Hepatocyte (in vitro differentiated cells): ENCODE measurements around the gene ATP13A2. TPM values are rescaled to one million over a fixed set of nuclear protein-coding genes. Genes with fewer than 3 reads are reported as not detected.

ENCODE experiments used
- DNase-seq: peaks from one replicate; pipeline ENCODE4 v3.0.0-alpha.2; 2016; ENCODE audit warnings: low spot score
- H2AFZ ChIP-seq: fragments of 200-600 bp; sonication (generic); 2 replicates; pipeline ENCODE4 v1.6.0; 2016; ENCODE audit warnings: antibody characterized with exemption, mild to moderate bottlenecking
- H3K27ac ChIP-seq: fragments of 200-600 bp; sonication (generic); 2 replicates; pipeline ENCODE4 v1.5.1; 2016; ENCODE audit warnings: mild to moderate bottlenecking
- H3K27me3 ChIP-seq: fragments of 200-600 bp; sonication (generic); 2 replicates; pipeline ENCODE4 v1.6.1; 2016
- H3K36me3 ChIP-seq: fragments of 200-600 bp; sonication (generic); replicated peaks from 2 replicates; pipeline ENCODE4 v1.5.1; 2016; ENCODE audit warnings: low read depth; ENCODE audit not compliant: insufficient read depth
- H3K4me1 ChIP-seq: fragments of 200-600 bp; sonication (generic); 2 replicates; pipeline ENCODE4 v1.5.1; 2016; ENCODE audit warnings: mild to moderate bottlenecking, moderate library complexity; ENCODE audit not compliant: insufficient read depth
- H3K4me2 ChIP-seq: fragments of 200-600 bp; sonication (generic); 2 replicates; pipeline ENCODE4 v1.6.0; 2016
- H3K4me3 ChIP-seq: fragments of 200-600 bp; sonication (generic); 2 replicates; pipeline ENCODE4 v1.5.1; 2016; ENCODE audit warnings: mild to moderate bottlenecking
- H3K79me2 ChIP-seq: fragments of 200-600 bp; sonication (generic); 2 replicates; pipeline ENCODE4 v1.6.0; 2017; ENCODE audit warnings: mild to moderate bottlenecking
- H3K9me2 ChIP-seq: fragments of 200-600 bp; sonication (generic); replicated peaks from 2 replicates; pipeline ENCODE4 v1.6.0; 2017; ENCODE audit warnings: mild to moderate bottlenecking; ENCODE audit not compliant: insufficient read depth
- H3K9me3 ChIP-seq: fragments of 200-600 bp; sonication (generic); 2 replicates; pipeline ENCODE4 v1.5.1; 2016; ENCODE audit warnings: low read depth, mild to moderate bottlenecking
- H4K20me1 ChIP-seq: fragments of 200-600 bp; sonication (generic); 2 replicates; pipeline ENCODE4 v1.6.0; 2016; ENCODE audit warnings: mild to moderate bottlenecking; ENCODE audit not compliant: insufficient read depth, poor library complexity, severe bottlenecking
- EZH2 ChIP-seq: fragments of 200-600 bp; sonication (generic); IDR thresholded peaks from 2 replicates; pipeline ENCODE4 v1.6.1; 2016; ENCODE audit warnings: antibody characterized with exemption, mild to moderate bottlenecking, borderline replicate concordance
- EZH2phosphoT487 ChIP-seq: fragments of 200-600 bp; sonication (generic); IDR thresholded peaks from one replicate; pipeline ENCODE4 v1.6.1; 2018; ENCODE audit warnings: antibody characterized with exemption, mild to moderate bottlenecking, low read depth, moderate library complexity; ENCODE audit not compliant: unreplicated experiment, severe bottlenecking
- WGBS: methylation state at CpG from one replicate; pipeline ENCODE4 v1.1.6; 2016; ENCODE audit warnings: low lambda C conversion rate; ENCODE audit errors: missing lambda C conversion rate; 5-methylcytosine and 5-hydroxymethylcytosine counted together
- polyA plus RNA-seq: library from polyadenylated mRNA; unstranded; fragments of >200 nt; fragmentation: Nextera tagmentation; extraction: Ambion mirVana; gene quantifications from 2 replicates; pipeline ENCODE4 v1.2.1, GENCODE V29; 2016
- total RNA-seq: library from RNA; depleted of rRNA; stranded (reverse); fragments of >200 nt; gene quantifications from 2 replicates; pipeline ENCODE4 v1.2.3, GENCODE V29; 2014
- TF ChIP-seq, protein P1 (sequence below): fragments of 200-600 bp; sonication (generic); IDR thresholded peaks from 2 replicates; pipeline ENCODE4 v1.5.1; 2016; ENCODE audit warnings: antibody characterized with exemption, mild to moderate bottlenecking; ENCODE audit not compliant: poor library complexity

The ATP13A2 gene
- total and polyA plus RNA-seq, 2 experiments from 2014 or later = 30.0 to 52.3 TPM

DNA sequence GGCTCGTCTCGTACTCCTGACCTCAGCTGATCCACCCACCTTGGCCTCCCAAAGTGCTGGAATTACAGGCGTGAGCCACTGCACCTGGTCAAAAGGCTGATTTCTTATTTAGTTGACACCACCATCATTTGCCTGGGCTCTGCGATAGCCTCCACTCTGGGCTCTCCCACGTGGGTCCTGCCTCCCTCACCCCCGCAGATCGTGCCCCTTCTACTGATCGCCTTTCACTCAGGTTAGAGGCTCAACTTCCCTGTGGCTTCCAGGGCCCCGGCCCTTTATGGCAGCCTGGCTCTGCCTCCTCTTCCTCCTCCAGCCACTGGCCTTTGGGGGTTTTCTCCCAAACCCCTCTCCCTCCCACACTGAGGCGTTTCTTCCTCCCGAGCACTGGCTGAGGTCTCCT is 28.8 kb downstream of the ATP13A2 start:
- H3K36me3 ChIP-seq = no peaks in the 10 kb centered on the region
- DNase-seq = no peak
- H3K9me3 ChIP-seq = no peaks in the 10 kb centered on the region
- no peaks in the 10 kb centered on the region for H3K9me2 ChIP-seq
- TF ChIP-seq EZH2 (no peak), EZH2phosphoT487 (no peak)
- TF ChIP-seq, protein P1, sequence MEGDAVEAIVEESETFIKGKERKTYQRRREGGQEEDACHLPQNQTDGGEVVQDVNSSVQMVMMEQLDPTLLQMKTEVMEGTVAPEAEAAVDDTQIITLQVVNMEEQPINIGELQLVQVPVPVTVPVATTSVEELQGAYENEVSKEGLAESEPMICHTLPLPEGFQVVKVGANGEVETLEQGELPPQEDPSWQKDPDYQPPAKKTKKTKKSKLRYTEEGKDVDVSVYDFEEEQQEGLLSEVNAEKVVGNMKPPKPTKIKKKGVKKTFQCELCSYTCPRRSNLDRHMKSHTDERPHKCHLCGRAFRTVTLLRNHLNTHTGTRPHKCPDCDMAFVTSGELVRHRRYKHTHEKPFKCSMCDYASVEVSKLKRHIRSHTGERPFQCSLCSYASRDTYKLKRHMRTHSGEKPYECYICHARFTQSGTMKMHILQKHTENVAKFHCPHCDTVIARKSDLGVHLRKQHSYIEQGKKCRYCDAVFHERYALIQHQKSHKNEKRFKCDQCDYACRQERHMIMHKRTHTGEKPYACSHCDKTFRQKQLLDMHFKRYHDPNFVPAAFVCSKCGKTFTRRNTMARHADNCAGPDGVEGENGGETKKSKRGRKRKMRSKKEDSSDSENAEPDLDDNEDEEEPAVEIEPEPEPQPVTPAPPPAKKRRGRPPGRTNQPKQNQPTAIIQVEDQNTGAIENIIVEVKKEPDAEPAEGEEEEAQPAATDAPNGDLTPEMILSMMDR = no peak
- no peak overlapping the region for H3K4me2 ChIP-seq
- H3K27me3 ChIP-seq = no peaks in the 10 kb centered on the region
- no peak overlapping the region for H2AFZ ChIP-seq
- H3K79me2 ChIP-seq = peaks cover 30% of the 10 kb centered on the region
- no peak overlapping the region for H3K27ac ChIP-seq
- H3K4me3 ChIP-seq = no peak overlapping the region
- peaks cover 36% of the 10 kb centered on the region for H3K4me1 ChIP-seq
- H4K20me1 ChIP-seq = peaks cover 18% of the 10 kb centered on the region
- WGBS = 78% methylated on average over 11 of the region's 11 CpGs

DNA sequence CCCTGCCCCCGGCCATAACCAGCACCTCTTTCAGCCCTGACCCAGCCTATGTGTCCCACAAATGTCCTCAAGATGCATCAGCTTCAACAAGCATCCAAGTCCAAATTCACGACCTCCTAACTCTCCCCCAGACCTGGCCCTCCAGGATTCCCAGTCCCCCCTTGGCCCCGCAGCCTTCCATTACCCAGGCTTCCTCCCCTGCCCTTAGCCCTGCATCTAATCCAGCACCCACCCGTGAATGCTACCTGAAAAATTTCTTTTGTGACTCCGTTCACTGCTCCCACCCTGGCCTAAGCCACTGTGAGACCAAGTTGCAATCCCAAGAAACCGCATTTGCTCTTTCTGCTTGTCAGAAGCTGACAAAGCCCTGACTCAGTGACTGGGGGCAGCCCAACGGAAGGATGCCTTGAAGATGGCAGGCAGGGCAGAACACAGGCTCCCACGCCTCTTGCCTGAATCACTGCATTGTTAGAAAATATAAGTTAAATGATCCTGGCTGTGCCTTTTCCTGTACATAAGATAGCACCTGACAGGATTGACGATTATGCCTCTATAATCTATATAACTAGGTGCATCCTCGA is 30.4 kb downstream of the ATP13A2 start:
- Histone ChIP-seq H3K4me1 (peaks cover 45% of the 10 kb centered on the region), H2AFZ (no peak overlapping the region), H3K4me2 (no peak overlapping the region), H3K9me3 (no peaks in the 10 kb centered on the region), H4K20me1 (peaks cover 29% of the 10 kb centered on the region), H3K9me2 (no peaks in the 10 kb centered on the region), H3K4me3 (no peak overlapping the region), H3K27me3 (no peaks in the 10 kb centered on the region), H3K79me2 (peaks cover 45% of the 10 kb centered on the region), H3K36me3 (no peaks in the 10 kb centered on the region), H3K27ac (peak overlapping the region; percentile 96)
- TF ChIP-seq EZH2 (no peak), EZH2phosphoT487 (no peak)
- TF ChIP-seq, protein P1 = no peak
- DNase-seq = no peak
- WGBS = 85% methylated on average over 10 of the region's 10 CpGs

- H3K4me1 ChIP-seq = peaks cover 45% of the 10 kb centered on the region
- H4K20me1 ChIP-seq = peaks cover 35% of the 10 kb centered on the region
- H3K27me3 ChIP-seq = no peaks in the 10 kb centered on the region
- peak within 1 kb of the TSS; percentile 60 for H2AFZ ChIP-seq
- TF ChIP-seq EZH2phosphoT487 (no peak), EZH2 (no peak)
- TF ChIP-seq, protein P1 = no peak
- H3K27ac ChIP-seq = peak within 1 kb of the TSS; percentile 96
- no peaks in the 10 kb centered on the region for H3K9me3 ChIP-seq
- H3K4me3 ChIP-seq = peak within 1 kb of the TSS; percentile 50
- no peaks in the 10 kb centered on the region for H3K9me2 ChIP-seq
- DNase-seq = peak; percentile 81
- peaks cover 51% of the 10 kb centered on the region for H3K79me2 ChIP-seq
- peak within 1 kb of the TSS; percentile 97 for H3K4me2 ChIP-seq
- no peaks in the 10 kb centered on the region for H3K36me3 ChIP-seq
- 56% methylated on average over 8 of the region's 53 CpGs for WGBS
Measured at GRCh38 chr1:16980473-16981268, 31.1 kb downstream of the ATP13A2 start, which contains the start of gene MFAP2. TSS of gene MFAP2 (minus strand) at chr1:16980620. CDS start at chr1:16978273, 2,347 bp downstream.
